ENCODE results near the gene TKFC. TPM values are rescaled to one million over a fixed set of nuclear protein-coding genes. Genes with fewer than 3 reads are reported as not detected.

Gene TKFC
- total RNA-seq, 4 donors from 2014 or later = 6.7 to 14.8 (median 11.8) TPM

GRCh38 chr11:61353131-61354067, 20.4 kb downstream of the TKFC start:
- ATAC-seq (no peak), DNase-seq (no peak)
- H3K36me3 ChIP-seq = peaks cover 0 to 51% of the 10 kb centered on the region in 2 donors
- intact Hi-C loops (cut with DNase I; ENCODE audit: low total_unique reads) (no loop called here), in situ Hi-C loops (cut with MboI; ENCODE audit: low sequenced_read_pairs in 4 of 4) (no loop called here)
- no peaks in the 10 kb centered on the region for H3K27me3 ChIP-seq
- H3K4me1 ChIP-seq = no peaks in the 10 kb centered on the region
- H3K27ac ChIP-seq = no peak overlapping the region
- no peaks in the 10 kb centered on the region for H3K9me3 ChIP-seq
- no peak for TF ChIP-seq POLR2A (IDR thresholded peaks at IDR 0.05)
- TF ChIP-seq, protein P1, sequence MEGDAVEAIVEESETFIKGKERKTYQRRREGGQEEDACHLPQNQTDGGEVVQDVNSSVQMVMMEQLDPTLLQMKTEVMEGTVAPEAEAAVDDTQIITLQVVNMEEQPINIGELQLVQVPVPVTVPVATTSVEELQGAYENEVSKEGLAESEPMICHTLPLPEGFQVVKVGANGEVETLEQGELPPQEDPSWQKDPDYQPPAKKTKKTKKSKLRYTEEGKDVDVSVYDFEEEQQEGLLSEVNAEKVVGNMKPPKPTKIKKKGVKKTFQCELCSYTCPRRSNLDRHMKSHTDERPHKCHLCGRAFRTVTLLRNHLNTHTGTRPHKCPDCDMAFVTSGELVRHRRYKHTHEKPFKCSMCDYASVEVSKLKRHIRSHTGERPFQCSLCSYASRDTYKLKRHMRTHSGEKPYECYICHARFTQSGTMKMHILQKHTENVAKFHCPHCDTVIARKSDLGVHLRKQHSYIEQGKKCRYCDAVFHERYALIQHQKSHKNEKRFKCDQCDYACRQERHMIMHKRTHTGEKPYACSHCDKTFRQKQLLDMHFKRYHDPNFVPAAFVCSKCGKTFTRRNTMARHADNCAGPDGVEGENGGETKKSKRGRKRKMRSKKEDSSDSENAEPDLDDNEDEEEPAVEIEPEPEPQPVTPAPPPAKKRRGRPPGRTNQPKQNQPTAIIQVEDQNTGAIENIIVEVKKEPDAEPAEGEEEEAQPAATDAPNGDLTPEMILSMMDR (IDR thresholded peaks at IDR 0.05 in 4 of 5, conservative IDR thresholded peaks at IDR 0.05 in 1 of 5) = no peak
- H3K4me3 ChIP-seq = no peak overlapping the region

DNA sequence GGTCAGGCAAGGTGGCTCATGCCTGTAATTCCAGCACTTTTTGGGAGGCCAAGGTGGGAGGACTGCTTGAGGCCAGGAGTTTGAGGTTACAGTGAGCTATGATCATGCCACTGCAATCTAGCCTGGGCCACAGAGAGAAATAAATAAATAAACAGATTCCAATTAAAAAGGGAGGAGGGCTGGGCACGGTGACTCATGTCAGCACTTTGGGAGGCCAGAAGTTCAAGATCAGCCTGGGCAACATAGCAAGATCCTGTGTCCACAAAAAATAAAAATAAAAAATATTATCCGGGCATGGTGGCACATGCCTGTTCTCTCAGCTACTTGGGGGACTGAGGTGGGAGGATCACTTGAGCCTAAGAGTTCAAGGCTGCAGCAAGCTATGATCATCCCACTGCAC, 21.2 kb downstream of the TKFC start:
- TF ChIP-seq, protein P1 (IDR thresholded peaks at IDR 0.05 in 4 of 5, conservative IDR thresholded peaks at IDR 0.05 in 1 of 5) = no peak
- no peak for TF ChIP-seq POLR2A (IDR thresholded peaks at IDR 0.05)
- H3K36me3 ChIP-seq = peaks cover 0 to 43% of the 10 kb centered on the region in 2 donors

GRCh38 chr11:61356706-61357105, 23.7 kb downstream of the TKFC start:
- Histone ChIP-seq H3K4me3 (no peak overlapping the region), H3K36me3 (peaks cover 0 to 21% of the 10 kb centered on the region in 2 donors), H3K4me1 (peaks cover 15 to 18% of the 10 kb centered on the region in 2 donors), H3K27me3 (no peaks in the 10 kb centered on the region), H3K9me3 (no peaks in the 10 kb centered on the region), H3K27ac (no peak overlapping the region)
- intact Hi-C loops (cut with DNase I; ENCODE audit: low total_unique reads) = no loop called here
- DNase-seq (no peak), ATAC-seq (no peak)
- TF ChIP-seq, protein P1 (IDR thresholded peaks at IDR 0.05 in 4 of 5, conservative IDR thresholded peaks at IDR 0.05 in 1 of 5) = no peak
- no peak for TF ChIP-seq POLR2A (IDR thresholded peaks at IDR 0.05)
- in situ Hi-C loops (cut with MboI; ENCODE audit: low sequenced_read_pairs in 4 of 4) = no loop called here

More for the DNA sequence above, 21.2 kb downstream of the TKFC start:
- Histone ChIP-seq H3K27ac (no peak overlapping the region), H3K27me3 (no peaks in the 10 kb centered on the region), H3K4me3 (no peak overlapping the region), H3K9me3 (no peaks in the 10 kb centered on the region), H3K4me1 (no peaks in the 10 kb centered on the region)
- in situ Hi-C loops (cut with MboI; ENCODE audit: low sequenced_read_pairs in 4 of 4) (no loop called here), intact Hi-C loops (cut with DNase I; ENCODE audit: low total_unique reads) (no loop called here)
- ATAC-seq (no peak), DNase-seq (no peak)

DNA sequence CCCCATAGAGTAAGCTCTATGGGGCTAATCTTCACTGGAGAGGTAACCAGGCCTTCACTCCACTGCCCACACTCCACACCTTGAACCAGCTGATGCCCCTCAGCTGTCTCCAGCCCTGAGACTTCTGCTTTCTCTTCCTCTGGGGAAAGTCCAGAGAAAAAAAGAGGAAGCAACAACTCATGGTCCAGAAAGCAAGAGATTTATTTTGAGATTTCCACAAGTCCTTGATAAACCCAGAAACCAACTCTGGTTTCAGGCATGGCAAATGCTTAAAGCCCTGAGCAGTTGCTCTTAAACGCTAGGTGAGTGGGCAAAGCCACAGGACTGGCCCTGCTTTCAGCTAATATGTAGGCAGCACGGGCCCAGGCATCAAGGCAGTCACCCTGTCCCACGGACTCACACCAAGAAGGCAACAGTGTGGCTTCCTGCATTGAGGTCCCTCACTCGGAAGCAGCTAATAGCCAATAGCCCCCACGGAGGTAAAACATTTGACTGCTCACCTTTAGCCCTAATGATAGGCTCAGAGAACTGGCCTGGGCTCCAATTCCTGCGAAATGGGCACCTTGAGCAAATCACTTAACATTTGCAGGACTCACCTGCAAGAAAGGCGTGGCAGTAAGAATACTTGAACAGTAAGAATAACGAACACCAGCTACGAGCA, 24.3 kb downstream of the TKFC start:
- intact Hi-C loops (cut with DNase I; ENCODE audit: low total_unique reads) = no loop called here
- no peak for TF ChIP-seq POLR2A (IDR thresholded peaks at IDR 0.05)
- TF ChIP-seq, protein P1 (IDR thresholded peaks at IDR 0.05 in 4 of 5, conservative IDR thresholded peaks at IDR 0.05 in 1 of 5) = no peak
- Histone ChIP-seq H3K36me3 (peaks cover 0 to 14% of the 10 kb centered on the region in 2 donors), H3K27me3 (no peaks in the 10 kb centered on the region), H3K4me3 (no peak overlapping the region), H3K27ac (no peak overlapping the region), H3K4me1 (peaks cover 15 to 18% of the 10 kb centered on the region in 2 donors), H3K9me3 (no peaks in the 10 kb centered on the region)
- ATAC-seq (no peak), DNase-seq (no peak)
- in situ Hi-C loops (cut with MboI; ENCODE audit: low sequenced_read_pairs in 4 of 4) = no loop called here
